Measurements from ENCODE around the gene RPS6KB2.
A peak's percentile ranks its signal among the peaks of the same experiment; 100 is the strongest.

The RPS6KB2 gene

GRCh38 chr11:67382276-67383136, 45.8 kb upstream of the RPS6KB2 start:
- TF ChIP-seq TAF1 (IDR thresholded peaks at IDR 0.05; ENCODE audit: borderline replicate concordance, insufficient read depth, low read length), result no peak
- no peak for TF ChIP-seq REST (IDR thresholded peaks at IDR 0.05; ENCODE audit: insufficient read depth in 1 of 2, low read depth in 2 of 2, low read length in 2 of 2)
- TF ChIP-seq SIN3A (IDR thresholded peaks at IDR 0.05; ENCODE audit: borderline replicate concordance, insufficient read depth, low read length), result no peak
- TF ChIP-seq POLR2AphosphoS5 (IDR thresholded peaks at IDR 0.05; ENCODE audit: low read depth, low read length), result no peak
- no peak for TF ChIP-seq FOXP2 (optimal IDR thresholded peaks at IDR 0.05; ENCODE audit: borderline replicate concordance, extremely low read depth, extremely low read length, insufficient read depth)

- TF ChIP-seq FOXP2 (optimal IDR thresholded peaks at IDR 0.05; ENCODE audit: borderline replicate concordance, extremely low read depth, extremely low read length, insufficient read depth), result no peak
- no peak for TF ChIP-seq TAF1 (IDR thresholded peaks at IDR 0.05; ENCODE audit: borderline replicate concordance, insufficient read depth, low read length)
- TF ChIP-seq SIN3A (IDR thresholded peaks at IDR 0.05; ENCODE audit: borderline replicate concordance, insufficient read depth, low read length), result no peak
- TF ChIP-seq REST (IDR thresholded peaks at IDR 0.05; ENCODE audit: insufficient read depth in 1 of 2, low read depth in 2 of 2, low read length in 2 of 2), result no peak
- no peak for TF ChIP-seq POLR2AphosphoS5 (IDR thresholded peaks at IDR 0.05; ENCODE audit: low read depth, low read length)
Observed at GRCh38 chr11:67384851-67385366, 43.4 kb upstream of the RPS6KB2 start.

- TF ChIP-seq TAF1 (IDR thresholded peaks at IDR 0.05; ENCODE audit: borderline replicate concordance, insufficient read depth, low read length) (peak; percentile 37; the same call in 1 of the 2 replicates), POLR2AphosphoS5 (IDR thresholded peaks at IDR 0.05; ENCODE audit: low read depth, low read length) (no peak)
Observed at GRCh38 chr11:67387069-67387468, 41.2 kb upstream of the RPS6KB2 start.

- TF ChIP-seq REST (IDR thresholded peaks at IDR 0.05; ENCODE audit: insufficient read depth in 1 of 2, low read depth in 2 of 2, low read length in 2 of 2), result no peak
Observed at GRCh38 chr11:67387518-67387917, 40.8 kb upstream of the RPS6KB2 start.

GRCh38 chr11:67389477-67389876, 38.8 kb upstream of the RPS6KB2 start:
- TF ChIP-seq REST (IDR thresholded peaks at IDR 0.05; ENCODE audit: insufficient read depth in 1 of 2, low read depth in 2 of 2, low read length in 2 of 2) (no peak), POLR2AphosphoS5 (IDR thresholded peaks at IDR 0.05; ENCODE audit: low read depth, low read length) (no peak), TAF1 (IDR thresholded peaks at IDR 0.05; ENCODE audit: borderline replicate concordance, insufficient read depth, low read length) (no peak), FOXP2 (optimal IDR thresholded peaks at IDR 0.05; ENCODE audit: borderline replicate concordance, extremely low read depth, extremely low read length, insufficient read depth) (no peak), SIN3A (IDR thresholded peaks at IDR 0.05; ENCODE audit: borderline replicate concordance, insufficient read depth, low read length) (no peak)
